Thyroid gland (tissue), 4 donors: ENCODE measurements around the gene SPECC1. TPM values are rescaled to one million over a fixed set of nuclear protein-coding genes. Genes with fewer than 3 reads are reported as not detected.

Source experiments
- DNase-seq, 2 donors: peaks; one replicate each; pipeline ENCODE4 v3.0.0-alpha.2; 2019
- H3K27ac ChIP-seq, 3 donors: fragments of 200-600 bp; sonication (generic); 1 replicate in 2 of 3; 2 replicates in 1 of 3; pipeline ENCODE4 v1.5.1; 2016 to 2019; ENCODE audit warnings: mild to moderate bottlenecking in 1 of 3, moderate library complexity in 1 of 3
- H3K27me3 ChIP-seq: fragments of 200-600 bp; sonication (generic); one replicate; pipeline ENCODE4 v1.5.1; 2019
- H3K36me3 ChIP-seq, 2 donors: fragments of 200-600 bp; sonication (generic); one replicate each; pipeline ENCODE4 v1.5.1; 2016 to 2019
- H3K4me1 ChIP-seq, 2 donors: fragments of 200-600 bp; sonication (generic); one replicate each; pipeline ENCODE4 v1.5.1; 2017 to 2019
- H3K4me3 ChIP-seq, 3 donors: fragments of 200-600 bp; sonication (generic); replicated peaks in 1 of 3; 1 replicate in 2 of 3; 2 replicates in 1 of 3; pipeline ENCODE4 v1.5.1; 2016; ENCODE audit warnings: mild to moderate bottlenecking in 1 of 3
- H3K9me3 ChIP-seq: fragments of 200-600 bp; sonication (generic); one replicate; pipeline ENCODE4 v1.5.1; 2017
- CTCF ChIP-seq, 6 experiments: fragments of 200-600 bp in 3 of 6; fragments of 450-650 bp in 3 of 6; sonication (generic) in 3 of 6; IDR thresholded peaks; one replicate each; pipeline ENCODE4 v1.5.1; 2016 to 2019; ENCODE audit warnings: antibody characterized with exemption in 6 of 6, mild to moderate bottlenecking in 2 of 6, inconsistent platforms in 1 of 6, moderate library complexity in 1 of 6
- POLR2A ChIP-seq, 2 donors: fragments of 450-650 bp; IDR thresholded peaks; one replicate each; pipeline ENCODE4 v1.6.1; 2017; ENCODE audit warnings: antibody characterized with exemption in 2 of 2, mild to moderate bottlenecking in 2 of 2, moderate library complexity in 1 of 2
- WGBS, 2 donors: methylation state at CpG; one replicate each; pipeline ENCODE4 v1.1.5; 2017; 5-methylcytosine and 5-hydroxymethylcytosine counted together
- intact Hi-C: fragments of 100-400 bp; cut with DNase I; formaldehyde crosslinking; loops from one replicate; pipeline ENCODE4 v1.15.1; 2023
- total RNA-seq, 4 donors: library from RNA; depleted of rRNA; stranded (reverse); fragments of >200 nt; gene quantifications; one replicate each; pipeline ENCODE4 v1.2.3, GENCODE V29; 2016

Gene SPECC1
- total RNA-seq, 4 donors from 2014 or later = 19.8 to 41.5 (median 24.4) TPM

GRCh38 chr17:20304961-20305360, 295.8 kb downstream of the SPECC1 start:
- no peaks in the 10 kb centered on the region for H3K36me3 ChIP-seq
- H3K9me3 ChIP-seq = no peaks in the 10 kb centered on the region
- DNase-seq = no peak
- H3K4me3 ChIP-seq = no peak overlapping the region
- no peak overlapping the region for H3K27ac ChIP-seq
- intact Hi-C loops = no loop called here
- H3K27me3 ChIP-seq = no peaks in the 10 kb centered on the region
- WGBS, 2 donors = 94 to 99% methylated on average over 5 of the region's 5 CpGs
- no peaks in the 10 kb centered on the region for H3K4me1 ChIP-seq
- no peak for TF ChIP-seq CTCF (IDR thresholded peaks at IDR 0.05)
- no peak for TF ChIP-seq POLR2A (IDR thresholded peaks at IDR 0.05)

DNA sequence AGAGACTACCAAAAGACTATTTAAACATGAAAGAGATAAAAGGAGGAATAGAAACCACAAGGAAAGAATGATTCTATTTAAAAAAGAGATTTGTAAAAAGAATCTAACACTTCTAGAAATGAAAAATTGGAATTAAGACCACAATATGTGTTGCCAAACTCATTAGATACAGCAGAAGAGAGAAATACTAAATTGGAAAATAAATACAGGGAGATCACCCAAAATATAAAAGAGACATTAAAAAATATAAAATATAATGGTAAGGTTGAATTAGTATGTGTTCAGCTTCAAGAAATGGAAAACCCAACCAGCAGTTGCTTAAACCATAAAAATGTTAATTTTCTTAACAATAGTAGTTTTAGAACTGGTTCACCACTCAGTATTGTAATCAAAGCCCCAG, 297.8 kb downstream of the SPECC1 start:
- Histone ChIP-seq H3K4me1 (no peaks in the 10 kb centered on the region), H3K36me3 (no peaks in the 10 kb centered on the region), H3K27me3 (no peaks in the 10 kb centered on the region), H3K9me3 (no peaks in the 10 kb centered on the region), H3K4me3 (no peak overlapping the region), H3K27ac (no peak overlapping the region)
- no peak for DNase-seq
- TF ChIP-seq CTCF (IDR thresholded peaks at IDR 0.05) = no peak
- TF ChIP-seq POLR2A (IDR thresholded peaks at IDR 0.05) = no peak
- intact Hi-C loops = no loop called here

DNA sequence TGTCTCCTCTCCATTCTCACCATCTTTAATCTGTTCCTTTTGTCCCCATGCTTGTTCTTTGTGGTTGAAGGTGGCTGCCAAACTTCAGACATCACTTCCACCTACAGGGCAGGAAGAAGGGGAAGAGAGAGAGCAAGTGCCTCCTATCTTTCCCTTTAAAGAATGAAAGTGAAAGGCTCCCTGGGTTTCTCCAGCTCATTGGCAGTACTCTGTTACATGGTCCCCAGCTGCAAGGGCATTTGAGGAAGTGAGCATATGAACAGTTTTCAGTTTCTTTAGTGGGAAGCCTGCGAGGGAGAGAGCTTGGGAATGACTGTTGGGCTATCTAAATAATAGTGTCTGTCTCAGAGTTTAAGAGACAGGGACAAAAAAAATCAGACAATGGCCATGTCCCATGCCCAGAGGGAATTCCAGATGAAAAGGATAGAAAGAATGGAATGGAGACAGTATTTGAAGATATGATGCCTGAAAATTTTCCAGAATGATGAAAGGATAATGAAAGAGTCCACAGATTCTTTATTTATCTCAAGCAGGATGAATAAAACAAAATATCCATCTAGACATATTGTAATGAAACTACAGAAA, 298.3 kb downstream of the SPECC1 start:
- 92 to 97% methylated on average over 1 of the region's 1 CpG for WGBS, 2 donors
- intact Hi-C loops = no loop called here
- TF ChIP-seq POLR2A (IDR thresholded peaks at IDR 0.05) = no peak
- TF ChIP-seq CTCF (IDR thresholded peaks at IDR 0.05) = no peak
- DNase-seq = no peak
- Histone ChIP-seq H3K36me3 (no peaks in the 10 kb centered on the region), H3K9me3 (no peaks in the 10 kb centered on the region), H3K27ac (no peak overlapping the region), H3K4me1 (no peaks in the 10 kb centered on the region), H3K4me3 (no peak overlapping the region), H3K27me3 (no peaks in the 10 kb centered on the region)

- Histone ChIP-seq H3K36me3 (no peaks in the 10 kb centered on the region), H3K4me1 (no peaks in the 10 kb centered on the region), H3K27ac (no peak overlapping the region), H3K4me3 (no peak overlapping the region), H3K27me3 (no peaks in the 10 kb centered on the region), H3K9me3 (no peaks in the 10 kb centered on the region)
- DNase-seq = no peak
- 89 to 94% methylated on average over 5 of the region's 5 CpGs for WGBS, 2 donors
- intact Hi-C loops = no loop called here
- TF ChIP-seq POLR2A (IDR thresholded peaks at IDR 0.05) (no peak), CTCF (IDR thresholded peaks at IDR 0.05) (no peak)
Measured at GRCh38 chr17:20310481-20310880, 301.3 kb downstream of the SPECC1 start.

DNA sequence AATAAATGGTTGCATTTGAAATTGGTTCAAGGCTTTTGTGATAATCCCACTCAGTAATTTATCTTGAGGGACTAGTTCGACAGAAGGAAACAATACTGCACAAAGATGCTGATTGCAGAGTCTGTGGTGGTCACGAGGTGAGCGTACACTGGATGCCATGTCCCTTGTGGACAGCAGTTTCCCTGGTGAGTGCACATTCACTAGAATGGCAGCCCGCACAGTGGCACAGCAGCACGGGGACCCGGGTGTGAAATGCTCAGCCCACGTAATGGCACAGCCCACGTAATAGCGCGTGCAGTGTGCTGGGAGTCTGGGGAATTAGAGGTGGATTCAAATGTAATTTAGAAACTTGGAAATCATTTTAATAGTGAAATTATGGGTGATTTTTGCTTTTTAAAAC, 304.1 kb downstream of the SPECC1 start:
- no peaks in the 10 kb centered on the region for H3K4me1 ChIP-seq
- no peaks in the 10 kb centered on the region for H3K36me3 ChIP-seq
- whole genome bisulfite sequencing, 2 donors = 94% methylated on average over 10 of the region's 10 CpGs
- intact Hi-C loops = no loop called here
- no peaks in the 10 kb centered on the region for H3K9me3 ChIP-seq
- TF ChIP-seq POLR2A (IDR thresholded peaks at IDR 0.05) (no peak), CTCF (IDR thresholded peaks at IDR 0.05) (no peak)
- no peak overlapping the region for H3K27ac ChIP-seq
- no peaks in the 10 kb centered on the region for H3K27me3 ChIP-seq
- no peak overlapping the region for H3K4me3 ChIP-seq
- no peak for DNase-seq
